SJSA1 (cell line): Measurements from ENCODE around the gene BAIAP2. TPM values are rescaled to one million over a fixed set of nuclear protein-coding genes. Genes with fewer than 3 reads are reported as not detected.

ENCODE experiments used
- DNase-seq, 2 experiments: peaks; one replicate each; pipeline ENCODE4 v3.0.0-alpha.2; 2015 to 2020; ENCODE audit warnings: low spot score in 2 of 2, low read depth in 1 of 2
- H3K27ac ChIP-seq: fragments of 250-450 bp; sonication (Bioruptor Pico); 2 replicates; pipeline ENCODE4 v1.5.1; 2020; ENCODE audit warnings: mild to moderate bottlenecking, moderate library complexity
- H3K27me3 ChIP-seq: fragments of 250-450 bp; sonication (Bioruptor Pico); replicated peaks from 2 replicates; pipeline ENCODE4 v1.5.1; 2020; ENCODE audit warnings: mild to moderate bottlenecking, moderate library complexity
- H3K36me3 ChIP-seq: fragments of 250-450 bp; sonication (Bioruptor Pico); 2 replicates; pipeline ENCODE4 v1.5.1; 2020; ENCODE audit warnings: mild to moderate bottlenecking
- H3K4me1 ChIP-seq: fragments of 250-450 bp; sonication (Bioruptor Pico); replicated peaks from 2 replicates; pipeline ENCODE4 v1.6.1; 2021; ENCODE audit warnings: mild to moderate bottlenecking
- H3K4me3 ChIP-seq: fragments of 250-450 bp; sonication (Bioruptor Pico); 2 replicates; pipeline ENCODE4 v1.5.1; 2020; ENCODE audit warnings: mild to moderate bottlenecking
- H3K9me3 ChIP-seq: fragments of 250-450 bp; sonication (Bioruptor Pico); replicated peaks from 2 replicates; pipeline ENCODE4 v1.5.1; 2020; ENCODE audit warnings: mild to moderate bottlenecking
- total RNA-seq: library from RNA; depleted of rRNA; stranded (reverse); fragments of >200 nt; shearing (Covaris generic); gene quantifications from 2 replicates; pipeline ENCODE4 v1.2.3, GENCODE V29; 2014; rRNA removed

Gene BAIAP2
- total RNA-seq, 1 experiment from 2014 or later: 37.6 TPM

- H3K27me3 ChIP-seq: peaks cover 74% of the 10 kb centered on the region
- no peaks in the 10 kb centered on the region for H3K36me3 ChIP-seq
- H3K27ac ChIP-seq: no peak within 1 kb of the TSS
- H3K4me1 ChIP-seq: no peaks in the 10 kb centered on the region; the same call in 1 of the 2 replicates
- peaks cover 6% of the 10 kb centered on the region for H3K9me3 ChIP-seq
- H3K4me3 ChIP-seq: no peak within 1 kb of the TSS
- no peak for DNase-seq
Measured at GRCh38 chr17:81165246-81166032, 130.5 kb downstream of the BAIAP2 start, which contains the start of gene PVALEF. Gene PVALEF (plus strand): TSS chr17:81165507. CDS start chr17:81181227, 15,720 bp downstream.

- Histone ChIP-seq H3K27ac (no peak within 1 kb of the TSS), H3K4me3 (no peak within 1 kb of the TSS), H3K9me3 (peaks cover 6% of the 10 kb centered on the region), H3K4me1 (no peaks in the 10 kb centered on the region; the same call in 1 of the 2 replicates), H3K27me3 (peaks cover 71% of the 10 kb centered on the region), H3K36me3 (no peaks in the 10 kb centered on the region)
- no peak for DNase-seq
Measured at GRCh38 chr17:81166033-81166492, 131.1 kb downstream of the BAIAP2 start, which contains the start of gene AATK. Gene AATK (minus strand): TSS chr17:81166221. CDS start chr17:81165992, 229 bp downstream.

Other genes with a start within 250 kb of the BAIAP2 start
- 20.9 and 26.3 TPM in 2 replicates for gene CHMP6, start 43.3 kb upstream of the BAIAP2 start, total RNA-seq
- not detected in 2 replicates for gene PVALEF, start 130.4 kb downstream of the BAIAP2 start, total RNA-seq
- gene AATK, start 131.1 kb downstream of the BAIAP2 start, total RNA-seq: 0.18 TPM in 1 of 2 replicates, not detected in the other
- gene CEP131, start 187.8 kb downstream of the BAIAP2 start, total RNA-seq: 31.7 and 38.2 TPM in 2 replicates
- gene TEPSIN, start 203.9 kb downstream of the BAIAP2 start, total RNA-seq: 20.4 and 27.1 TPM in 2 replicates
- 74.0 and 126 TPM in 2 replicates for gene NDUFAF8, start 204.2 kb downstream of the BAIAP2 start, total RNA-seq